Activated CD4-positive, alpha-beta memory T cell treated with anti-CD3 and anti-CD28 coated beads for 36 hours (primary cell): ENCODE results near the gene PROKR1. TPM values are rescaled to one million over a fixed set of nuclear protein-coding genes. Genes with fewer than 3 reads are reported as not detected.
A peak's percentile ranks its signal among the peaks of the same experiment; 100 is the strongest.

ENCODE experiments used
- CTCF ChIA-PET: fragments of 350-600 bp; sonication (Branson Sonifier 250); formaldehyde crosslinking; loops from one replicate; lab custom pipeline; 2021; ENCODE audit warnings: antibody characterized with exemption, inconsistent platforms; lab: Charles Lee
- POLR2A ChIA-PET: fragments of 350-600 bp; sonication (Branson Sonifier 250); formaldehyde crosslinking; loops from one replicate; lab custom pipeline; 2021; ENCODE audit warnings: antibody characterized with exemption; lab: Charles Lee
- DNase-seq: peaks from one replicate; pipeline ENCODE4 v3.0.0-alpha.2; 2020
- H3K27ac Mint-ChIP-seq: one replicate; pipeline ENCODE4 v1.8.0; 2021; ENCODE audit warnings: mixed read lengths
- H3K27me3 Mint-ChIP-seq: one replicate; pipeline ENCODE4 v1.8.0; 2021; ENCODE audit warnings: mixed read lengths
- H3K36me3 Mint-ChIP-seq: one replicate; pipeline ENCODE4 v1.8.0; 2021; ENCODE audit warnings: mixed read lengths
- H3K4me1 Mint-ChIP-seq: one replicate; pipeline ENCODE4 v1.8.0; 2021; ENCODE audit warnings: low read depth, mixed read lengths
- H3K4me3 Mint-ChIP-seq: one replicate; pipeline ENCODE4 v1.8.0; 2021; ENCODE audit warnings: mild to moderate bottlenecking, mixed read lengths
- H3K9me3 Mint-ChIP-seq: one replicate; pipeline ENCODE4 v1.8.0; 2021; ENCODE audit warnings: mixed read lengths
- intact Hi-C: fragments of 100-400 bp; cut with micrococcal nuclease; formaldehyde crosslinking; loops from one replicate; pipeline ENCODE4 v1.15.1; 2023
- total RNA-seq, 2 experiments: library from RNA; stranded (reverse); gene quantifications; one replicate each; pipeline ENCODE4 v1.2.3, GENCODE V29; 2021

The PROKR1 gene
- total RNA-seq, 2 experiments from 2014 or later, result not detected

DNA sequence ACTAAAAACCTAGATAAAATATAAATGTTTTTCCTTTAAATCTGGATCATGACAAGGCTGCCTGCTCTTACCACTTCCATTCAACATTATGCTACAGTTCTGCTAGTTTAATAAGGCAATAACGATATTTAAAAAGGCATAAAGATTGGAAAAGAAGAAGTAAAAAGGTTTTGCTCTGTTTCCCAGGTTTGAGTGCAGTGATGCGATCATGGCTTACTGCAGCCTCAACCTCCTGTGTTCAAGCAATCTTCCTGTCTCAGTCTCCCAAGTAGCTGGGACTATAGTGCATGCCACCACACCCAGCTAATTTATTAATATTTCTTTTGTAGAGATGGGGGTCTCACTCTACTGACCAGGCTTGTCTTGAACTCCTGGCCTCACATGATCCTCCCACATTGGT is 40.8 kb downstream of the PROKR1 start:
- H3K4me3 Mint-ChIP-seq, result no peak overlapping the region
- peaks cover 3% of the 10 kb centered on the region for H3K4me1 Mint-ChIP-seq

DNA sequence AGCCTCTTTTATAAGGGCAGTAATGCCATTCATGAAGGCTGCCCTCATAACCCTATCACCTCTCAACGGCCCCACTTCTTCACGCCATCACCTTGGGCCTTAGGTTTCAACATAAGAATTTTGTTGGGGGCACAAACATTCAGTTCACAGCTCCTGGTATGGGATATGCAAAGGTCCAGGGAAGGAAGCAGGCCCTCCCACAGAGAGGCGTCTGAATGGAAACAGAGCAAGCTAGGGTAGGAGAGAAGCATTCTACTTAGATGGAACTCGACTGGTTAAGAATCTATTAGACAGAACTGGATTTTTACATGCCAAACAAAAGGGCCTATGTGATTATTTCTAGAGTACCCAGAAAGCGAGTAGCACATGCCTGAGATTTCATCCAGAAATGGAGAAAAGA is 42.8 kb downstream of the PROKR1 start:
- no peak overlapping the region for H3K4me3 Mint-ChIP-seq
- H3K4me1 Mint-ChIP-seq, result peaks cover 18% of the 10 kb centered on the region
- no peaks in the 10 kb centered on the region for H3K9me3 Mint-ChIP-seq
- no peak for DNase-seq
- ChIA-PET CTCF (interaction anchor here (1.5 kb wide), 1 partner anchor 23 kb away, joined by 4 read pairs; no protein-coding TSS in a partner anchor), POLR2A (no interaction called here)
- H3K27me3 Mint-ChIP-seq, result peaks cover 11% of the 10 kb centered on the region
- no peak overlapping the region for H3K27ac Mint-ChIP-seq
- intact Hi-C loops, result no loop called here
- no peaks in the 10 kb centered on the region for H3K36me3 Mint-ChIP-seq

More for the DNA sequence above, 40.8 kb downstream of the PROKR1 start:
- no peaks in the 10 kb centered on the region for H3K9me3 Mint-ChIP-seq
- DNase-seq, result no peak
- CTCF ChIA-PET, result no interaction called here
- no peaks in the 10 kb centered on the region for H3K36me3 Mint-ChIP-seq
- POLR2A ChIA-PET, result no interaction called here
- H3K27me3 Mint-ChIP-seq, result peaks cover 11% of the 10 kb centered on the region
- no peak overlapping the region for H3K27ac Mint-ChIP-seq
- intact Hi-C loops, result no loop called here

- H3K4me1 Mint-ChIP-seq, result peaks cover 18% of the 10 kb centered on the region
- CTCF ChIA-PET, result no interaction called here
Measured at GRCh38 chr2:68687018-68687417, 43.6 kb downstream of the PROKR1 start.

DNA sequence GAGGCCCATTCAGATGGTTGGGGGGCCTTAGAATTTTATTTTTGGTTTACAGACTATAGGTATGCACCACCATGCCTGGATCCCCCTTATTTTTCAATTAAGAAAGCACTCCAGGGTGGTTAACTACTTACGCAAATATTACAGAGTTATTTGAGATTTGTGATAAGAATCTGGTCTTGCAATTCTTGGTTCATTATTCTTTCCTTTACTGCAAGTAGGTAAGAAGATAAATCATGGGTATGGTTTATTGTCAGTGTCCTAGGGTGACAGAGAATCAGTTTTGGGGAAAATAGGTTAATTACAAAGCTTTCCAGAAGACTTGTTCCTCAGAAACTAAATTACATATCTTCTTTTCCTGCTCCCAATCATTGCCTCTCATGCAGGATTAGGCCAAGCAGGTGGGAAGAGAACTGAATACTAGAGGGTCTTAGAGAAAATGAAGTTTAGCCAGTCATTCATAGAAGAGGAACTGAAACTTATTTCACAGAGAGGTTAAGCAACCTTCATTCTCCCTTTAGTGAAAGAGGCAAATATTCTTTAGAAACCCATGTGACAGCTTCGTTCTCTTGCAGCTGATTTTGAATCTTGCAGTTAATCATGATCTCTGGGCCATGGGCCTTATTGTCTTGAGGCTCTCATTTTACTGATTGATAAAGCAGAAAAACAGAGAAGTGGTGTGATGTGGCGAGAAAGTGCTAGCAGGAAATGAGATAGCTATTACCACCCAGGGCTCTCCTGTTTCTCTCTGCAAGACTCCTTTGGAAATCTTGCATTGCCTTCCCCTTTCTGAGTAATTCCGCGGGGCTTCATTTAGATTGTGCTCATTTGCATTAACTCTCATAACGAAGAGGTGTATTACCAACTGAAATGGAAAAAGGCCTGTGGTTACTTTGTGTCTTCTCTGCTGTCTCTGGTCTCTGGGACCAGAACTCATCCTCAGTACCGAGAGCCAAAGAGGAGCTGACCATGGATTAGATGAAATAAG is 46.5 kb downstream of the PROKR1 start:
- H3K4me3 Mint-ChIP-seq, result no peak overlapping the region
- ChIA-PET POLR2A (interaction anchor here (1.9 kb wide), 1 partner anchor 37 kb away, joined by 7 read pairs; no protein-coding TSS in a partner anchor), CTCF (interaction anchor here (1.0 to 2.7 kb wide), 5 partner anchors 20 to 218 kb away, joined by 3 to 18 read pairs (median 5); no protein-coding TSS in a partner anchor)
- H3K36me3 Mint-ChIP-seq, result no peaks in the 10 kb centered on the region
- H3K27ac Mint-ChIP-seq, result peak overlapping the region; percentile 26
- DNase-seq, result peak; percentile 28
- no peaks in the 10 kb centered on the region for H3K9me3 Mint-ChIP-seq
- peaks cover 8% of the 10 kb centered on the region for H3K27me3 Mint-ChIP-seq
- intact Hi-C loops, result loop anchor here (2.0 to 5.0 kb wide), 2 partner anchors 27 to 38 kb away; no protein-coding TSS in a partner anchor
- peaks cover 18% of the 10 kb centered on the region for H3K4me1 Mint-ChIP-seq

More at GRCh38 chr2:68687018-68687417, 43.6 kb downstream of the PROKR1 start:
- POLR2A ChIA-PET, result no interaction called here
- DNase-seq, result no peak
- no peak overlapping the region for H3K27ac Mint-ChIP-seq
- no peak overlapping the region for H3K4me3 Mint-ChIP-seq
- H3K9me3 Mint-ChIP-seq, result no peaks in the 10 kb centered on the region
- peaks cover 7% of the 10 kb centered on the region for H3K27me3 Mint-ChIP-seq
- intact Hi-C loops, result no loop called here
- no peaks in the 10 kb centered on the region for H3K36me3 Mint-ChIP-seq

- H3K4me3 Mint-ChIP-seq, result no peak overlapping the region
- H3K36me3 Mint-ChIP-seq, result no peaks in the 10 kb centered on the region
- H3K4me1 Mint-ChIP-seq, result peaks cover 18% of the 10 kb centered on the region
- no peak for DNase-seq
- ChIA-PET CTCF (interaction anchor here (0.6 to 2.7 kb wide), 4 partner anchors 19 to 252 kb away, joined by 3 to 18 read pairs (median 8); no protein-coding TSS in a partner anchor), POLR2A (interaction anchor here (1.9 kb wide), 1 partner anchor 38 kb away, joined by 7 read pairs; no protein-coding TSS in a partner anchor)
- intact Hi-C loops, result loop anchor here (2.0 to 5.0 kb wide), 2 partner anchors 26 to 39 kb away; no protein-coding TSS in a partner anchor
- H3K27me3 Mint-ChIP-seq, result peaks cover 10% of the 10 kb centered on the region
- H3K27ac Mint-ChIP-seq, result no peak overlapping the region
- H3K9me3 Mint-ChIP-seq, result no peaks in the 10 kb centered on the region
Measured at GRCh38 chr2:68690851-68691250, 47.5 kb downstream of the PROKR1 start.

DNA sequence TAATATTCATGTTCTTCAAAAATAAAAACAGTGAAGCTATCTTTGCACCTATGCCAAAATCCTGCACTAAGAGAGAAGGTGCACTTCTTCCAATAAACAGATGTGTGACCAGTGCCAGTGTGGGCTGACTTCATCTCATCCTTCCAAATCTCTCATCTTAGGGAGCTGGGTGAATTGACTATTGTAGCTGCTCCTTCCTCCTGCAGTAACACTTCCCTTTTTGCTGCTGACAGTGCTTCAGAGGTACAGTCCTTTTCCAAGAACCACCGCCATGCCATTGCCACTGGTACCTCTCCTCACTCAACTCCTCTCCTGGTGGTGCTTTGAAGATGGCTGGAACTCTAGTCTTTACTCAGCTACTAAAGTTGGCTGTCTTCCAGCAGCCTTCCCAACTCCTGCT is 49.1 kb downstream of the PROKR1 start:
- peaks cover 10% of the 10 kb centered on the region for H3K27me3 Mint-ChIP-seq
- no peaks in the 10 kb centered on the region for H3K36me3 Mint-ChIP-seq
- intact Hi-C loops, result loop anchor here (5.0 kb wide), 1 partner anchor 40 kb away; no protein-coding TSS in a partner anchor
- no peaks in the 10 kb centered on the region for H3K9me3 Mint-ChIP-seq
- DNase-seq, result no peak
- H3K27ac Mint-ChIP-seq, result no peak overlapping the region
- ChIA-PET CTCF (interaction anchor here (0.8 to 1.3 kb wide), 3 partner anchors 59 to 229 kb away, joined by 3 to 6 read pairs (median 3); no protein-coding TSS in a partner anchor), POLR2A (no interaction called here)
- H3K4me1 Mint-ChIP-seq, result peaks cover 18% of the 10 kb centered on the region
- H3K4me3 Mint-ChIP-seq, result no peak overlapping the region

GRCh38 chr2:68693951-68694350 is 50.6 kb downstream of the PROKR1 start:
- CTCF ChIA-PET, result no interaction called here
- Mint-ChIP-seq H3K36me3 (no peaks in the 10 kb centered on the region), H3K27ac (no peak overlapping the region), H3K4me3 (no peak overlapping the region), H3K27me3 (peaks cover 10% of the 10 kb centered on the region), H3K9me3 (no peaks in the 10 kb centered on the region), H3K4me1 (peaks cover 17% of the 10 kb centered on the region)
- DNase-seq, result no peak
- intact Hi-C loops, result loop anchor here (5.0 kb wide), 1 partner anchor 42 kb away; no protein-coding TSS in a partner anchor
- POLR2A ChIA-PET, result no interaction called here

- DNase-seq, result no peak
- ChIA-PET POLR2A (no interaction called here), CTCF (interaction anchor here (2.3 kb wide), 1 partner anchor 13 kb away, joined by 7 read pairs; no protein-coding TSS in a partner anchor)
- Mint-ChIP-seq H3K27me3 (peaks cover 7% of the 10 kb centered on the region), H3K36me3 (no peaks in the 10 kb centered on the region), H3K4me1 (no peaks in the 10 kb centered on the region), H3K9me3 (peaks cover 6% of the 10 kb centered on the region), H3K4me3 (no peak overlapping the region), H3K27ac (no peak overlapping the region)
- intact Hi-C loops, result no loop called here
Measured at GRCh38 chr2:68695971-68696370, 52.6 kb downstream of the PROKR1 start.

DNA sequence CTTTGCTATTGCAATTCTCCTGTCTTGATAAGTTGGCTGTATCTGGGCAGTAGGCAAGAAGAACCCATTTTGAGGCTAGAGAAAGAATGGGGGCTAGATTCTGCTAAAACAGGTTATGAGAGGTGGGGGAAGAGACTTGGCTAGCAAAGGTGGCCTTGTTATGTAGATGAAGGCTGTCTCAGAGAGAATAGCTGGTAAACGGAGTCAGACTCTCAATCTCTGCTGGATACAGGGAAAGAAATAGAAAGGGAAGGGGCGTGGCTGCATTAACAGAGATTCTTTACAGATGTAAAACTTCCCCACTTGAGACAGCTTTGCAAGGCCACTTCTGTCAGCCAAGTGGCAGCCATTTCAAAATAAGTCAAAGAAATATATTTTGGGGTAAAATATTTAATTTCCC is 53.2 kb downstream of the PROKR1 start:
- DNase-seq, result no peak
- intact Hi-C loops, result no loop called here
- no peaks in the 10 kb centered on the region for H3K4me1 Mint-ChIP-seq
- ChIA-PET CTCF (interaction anchor here (2.3 kb wide), 1 partner anchor 12 kb away, joined by 7 read pairs; no protein-coding TSS in a partner anchor), POLR2A (no interaction called here)
- peaks cover 7% of the 10 kb centered on the region for H3K27me3 Mint-ChIP-seq
- H3K9me3 Mint-ChIP-seq, result peaks cover 6% of the 10 kb centered on the region
- H3K36me3 Mint-ChIP-seq, result no peaks in the 10 kb centered on the region
- H3K27ac Mint-ChIP-seq, result no peak overlapping the region
- H3K4me3 Mint-ChIP-seq, result no peak overlapping the region

GRCh38 chr2:68698567-68699377 is 55.4 kb downstream of the PROKR1 start:
- ChIA-PET CTCF (interaction anchor here (2.5 kb wide), 1 partner anchor 11 kb away, joined by 9 read pairs; no protein-coding TSS in a partner anchor), POLR2A (no interaction called here)
- Mint-ChIP-seq H3K27ac (no peak overlapping the region), H3K9me3 (peaks cover 6% of the 10 kb centered on the region), H3K27me3 (peaks cover 4% of the 10 kb centered on the region), H3K4me1 (peaks cover 8% of the 10 kb centered on the region), H3K4me3 (no peak overlapping the region), H3K36me3 (no peaks in the 10 kb centered on the region)
- intact Hi-C loops, result no loop called here
- no peak for DNase-seq

DNA sequence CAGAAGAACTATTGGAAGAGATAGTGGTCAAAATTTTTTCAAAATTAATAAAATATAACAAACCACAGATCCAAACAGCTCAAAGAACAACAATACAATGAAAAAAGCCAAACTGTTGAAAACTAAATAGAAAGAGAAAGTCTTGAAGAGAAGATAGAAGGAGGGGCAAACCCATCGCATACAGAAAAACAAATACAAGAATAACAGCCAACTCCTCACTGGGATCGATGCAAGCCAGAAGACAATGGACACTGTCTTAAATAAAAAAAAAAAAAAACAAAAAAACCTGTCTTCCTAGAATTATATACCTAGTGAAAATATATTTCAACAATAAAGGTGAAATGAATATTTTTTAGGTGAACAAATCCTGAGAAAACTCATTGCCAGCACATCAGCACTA is 57.2 kb downstream of the PROKR1 start:
- ChIA-PET CTCF (interaction anchor here (2.5 kb wide), 1 partner anchor 9 kb away, joined by 9 read pairs; no protein-coding TSS in a partner anchor), POLR2A (no interaction called here)
- no peak for DNase-seq
- no peak overlapping the region for H3K27ac Mint-ChIP-seq
- peaks cover 8% of the 10 kb centered on the region for H3K4me1 Mint-ChIP-seq
- H3K36me3 Mint-ChIP-seq, result no peaks in the 10 kb centered on the region
- intact Hi-C loops, result no loop called here
- peaks cover 2% of the 10 kb centered on the region for H3K27me3 Mint-ChIP-seq
- H3K4me3 Mint-ChIP-seq, result no peak overlapping the region
- H3K9me3 Mint-ChIP-seq, result peaks cover 6% of the 10 kb centered on the region
